Left ventricle myocardium inferior (tissue), 1 donor: ENCODE measurements around the gene FBXW8. TPM values are rescaled to one million over a fixed set of nuclear protein-coding genes. Genes with fewer than 3 reads are reported as not detected.
A peak's percentile ranks its signal among the peaks of the same experiment; 100 is the strongest.

Source experiments
- DNase-seq: peaks from one replicate; pipeline ENCODE4 v3.0.0-alpha.2; 2020
- H3K27ac ChIP-seq: fragments of 200-600 bp; replicated peaks from 2 replicates; pipeline ENCODE4 v1.8.0; 2021
- H3K27me3 ChIP-seq: fragments of 200-600 bp; 2 replicates; pipeline ENCODE4 v1.8.0; 2021; ENCODE audit warnings: low read depth
- H3K36me3 ChIP-seq: fragments of 200-600 bp; 2 replicates; pipeline ENCODE4 v1.8.0; 2021
- H3K4me1 ChIP-seq: fragments of 200-600 bp; 2 replicates; pipeline ENCODE4 v1.8.0; 2021
- H3K4me3 ChIP-seq: fragments of 200-600 bp; 2 replicates; pipeline ENCODE4 v1.8.0; 2021; ENCODE audit warnings: mild to moderate bottlenecking, moderate library complexity
- H3K9me3 ChIP-seq: fragments of 200-600 bp; replicated peaks from 2 replicates; pipeline ENCODE4 v1.8.0; 2021
- CTCF ChIP-seq: fragments of 200-600 bp; IDR thresholded peaks from 2 replicates; pipeline ENCODE4 v1.8.0; 2021; ENCODE audit warnings: antibody characterized with exemption, mild to moderate bottlenecking, borderline replicate concordance
- intact Hi-C: fragments of 100-400 bp; cut with micrococcal nuclease; formaldehyde crosslinking; loops from one replicate; pipeline ENCODE4 v1.11.0; 2022
- total RNA-seq: library from RNA; stranded (reverse); fragmentation: NEBNext Ultra II Directional; extraction: Animal tissue kit (Norgen Biotek cat#: 25700); gene quantifications from one replicate; pipeline ENCODE4 v1.2.1, GENCODE V29; 2021
- donor health status: DM: no; HTN: yes; CAD: no; lungs with severe emphysema.

The FBXW8 gene
- total RNA-seq, 1 donor from 2014 or later = 8.5 TPM

- no peak for TF ChIP-seq CTCF
- DNase-seq = no peak
- H3K4me3 ChIP-seq = no peak overlapping the region
- intact Hi-C loops = no loop called here
- peaks cover 9% of the 10 kb centered on the region for H3K27me3 ChIP-seq
- H3K27ac ChIP-seq = peak overlapping the region; percentile 74
- H3K9me3 ChIP-seq = no peaks in the 10 kb centered on the region
- peaks cover 68% of the 10 kb centered on the region for H3K4me1 ChIP-seq
- H3K36me3 ChIP-seq = no peaks in the 10 kb centered on the region
Measured at GRCh38 chr12:117033382-117034221, 122.9 kb downstream of the FBXW8 start.

- H3K27me3 ChIP-seq = peaks cover 9% of the 10 kb centered on the region
- no peaks in the 10 kb centered on the region for H3K9me3 ChIP-seq
- H3K4me1 ChIP-seq = peaks cover 62% of the 10 kb centered on the region
- no peak for TF ChIP-seq CTCF
- H3K4me3 ChIP-seq = no peak overlapping the region
- no peaks in the 10 kb centered on the region for H3K36me3 ChIP-seq
- DNase-seq = no peak
- intact Hi-C loops = no loop called here
- peak overlapping the region; percentile 74 for H3K27ac ChIP-seq
Measured at GRCh38 chr12:117034249-117034648, 123.5 kb downstream of the FBXW8 start.

GRCh38 chr12:117034701-117035151, 124.0 kb downstream of the FBXW8 start:
- H3K4me1 ChIP-seq = peaks cover 58% of the 10 kb centered on the region
- TF ChIP-seq CTCF = no peak
- H3K27me3 ChIP-seq = peaks cover 9% of the 10 kb centered on the region
- H3K27ac ChIP-seq = peak overlapping the region; percentile 74
- intact Hi-C loops = no loop called here
- H3K36me3 ChIP-seq = no peaks in the 10 kb centered on the region
- no peak for DNase-seq
- no peak overlapping the region for H3K4me3 ChIP-seq
- no peaks in the 10 kb centered on the region for H3K9me3 ChIP-seq

GRCh38 chr12:117035287-117035686, 124.5 kb downstream of the FBXW8 start:
- Histone ChIP-seq H3K36me3 (no peaks in the 10 kb centered on the region), H3K27ac (peak overlapping the region; percentile 74), H3K4me3 (no peak overlapping the region), H3K27me3 (peaks cover 9% of the 10 kb centered on the region), H3K4me1 (peaks cover 52% of the 10 kb centered on the region), H3K9me3 (no peaks in the 10 kb centered on the region)
- DNase-seq = no peak
- intact Hi-C loops = no loop called here
- TF ChIP-seq CTCF = no peak

- H3K4me3 ChIP-seq = no peak overlapping the region
- H3K4me1 ChIP-seq = peaks cover 44% of the 10 kb centered on the region
- peaks cover 9% of the 10 kb centered on the region for H3K27me3 ChIP-seq
- peak overlapping the region; percentile 74 for H3K27ac ChIP-seq
- no peaks in the 10 kb centered on the region for H3K9me3 ChIP-seq
- intact Hi-C loops = no loop called here
- no peak for TF ChIP-seq CTCF
- H3K36me3 ChIP-seq = no peaks in the 10 kb centered on the region
- DNase-seq = peak; percentile 65
Measured at GRCh38 chr12:117036046-117036445, 125.3 kb downstream of the FBXW8 start.
